Lung (tissue), 12 donors: Measurements from ENCODE around the gene ANKRD11. TPM values are rescaled to one million over a fixed set of nuclear protein-coding genes. Genes with fewer than 3 reads are reported as not detected.

Experiments used
- ATAC-seq: fragments of 200-7000 bp; cut with Tn5 transposase; one replicate; pipeline ENCODE4 v1.9.1; 2020; ENCODE audit warnings: moderate number of reproducible peaks; ENCODE audit not compliant: insufficient read depth, low FRiP score
- DNase-seq, 3 donors: peaks; one replicate each; pipeline ENCODE4 v3.0.0-alpha.2; 2013 to 2017
- H3K27ac ChIP-seq, 2 donors: one replicate each; pipeline ENCODE4 v1.5.1; 2013; ENCODE audit warnings: mild to moderate bottlenecking in 2 of 2, moderate library complexity in 2 of 2, control low read depth in 1 of 2, inconsistent platforms in 1 of 2, low read depth in 1 of 2, low read length in 1 of 2
- H3K27me3 ChIP-seq, 3 donors: one replicate each; pipeline ENCODE4 v1.5.1; 2013; ENCODE audit warnings: low read length in 2 of 3; ENCODE audit not compliant: control insufficient read depth in 3 of 3, insufficient read depth in 3 of 3
- H3K36me3 ChIP-seq, 4 donors: one replicate each; pipeline ENCODE4 v1.5.1; 2013; ENCODE audit warnings: low read length in 4 of 4, mild to moderate bottlenecking in 1 of 4, moderate library complexity in 1 of 4; ENCODE audit not compliant: control insufficient read depth in 4 of 4, insufficient read depth in 4 of 4
- H3K4me1 ChIP-seq, 5 donors: one replicate each; pipeline ENCODE4 v1.5.1; 2013; ENCODE audit warnings: low read length in 5 of 5, mild to moderate bottlenecking in 2 of 5, moderate library complexity in 1 of 5; ENCODE audit not compliant: control insufficient read depth in 5 of 5, insufficient read depth in 5 of 5
- H3K4me3 ChIP-seq: one replicate; pipeline ENCODE4 v1.5.1; 2013; ENCODE audit warnings: mild to moderate bottlenecking, control low read depth, moderate library complexity
- H3K9ac ChIP-seq, 2 donors: one replicate each; pipeline ENCODE4 v1.5.1; 2013; ENCODE audit warnings: low read length in 2 of 2, control low read depth in 1 of 2; ENCODE audit not compliant: insufficient read depth in 1 of 2
- H3K9me3 ChIP-seq, 4 donors: one replicate each; pipeline ENCODE4 v1.5.1; 2013; ENCODE audit warnings: low read length in 3 of 4, mild to moderate bottlenecking in 1 of 4, moderate library complexity in 1 of 4; ENCODE audit not compliant: control insufficient read depth in 4 of 4, insufficient read depth in 3 of 4
- CTCF ChIP-seq: IDR thresholded peaks from 2 replicates; pipeline ENCODE4 v1.5.1; 2012; ENCODE audit warnings: mild to moderate bottlenecking; ENCODE audit errors: control extremely low read depth, extremely low read depth
- WGBS, 2 donors: extraction: QIAGEN DNeasy Blood & Tissue Kit; methylation state at CpG; one replicate each; pipeline ENCODE4 v1.1.7; 2013; 5-methylcytosine and 5-hydroxymethylcytosine counted together
- polyA plus RNA-seq, 2 donors: library from polyadenylated mRNA; stranded (reverse); fragments of 200-250 nt; gene quantifications; one replicate each; pipeline ENCODE4 v1.2.1, GENCODE V29; 2013
- total RNA-seq, 2 donors: library from RNA; depleted of rRNA in 1 of 2; stranded (reverse); fragments of >200 nt in 1 of 2; gene quantifications; one replicate each; pipeline ENCODE4 v1.2.1, GENCODE V29; 2014 to 2021
- donor health status: control.
- donor health status: control.
- donor health status: Bipolar disorder and iron deficiency.
- donor health status: healthy.
- donor health status: DM: yes; HTN: yes; CAD: no.

The ANKRD11 gene
- total and polyA plus RNA-seq, 4 donors = 58.5 to 162 (median 89.5) TPM

- H3K27me3 ChIP-seq = no peaks in the 10 kb centered on the region
- H3K9ac ChIP-seq = no peak overlapping the region
- H3K9me3 ChIP-seq = no peaks in the 10 kb centered on the region
- peaks cover 8 to 72% (median 15%) of the 10 kb centered on the region in 5 donors for H3K4me1 ChIP-seq
- H3K4me3 ChIP-seq = no peak overlapping the region
- WGBS, 2 donors = 35 to 38% methylated on average over 32 of the region's 32 CpGs
- DNase-seq = no peak
- no peak for TF ChIP-seq CTCF
- peak overlapping the region; percentile 66 to 89 for H3K27ac ChIP-seq
- ATAC-seq = peak; percentile 63
- H3K36me3 ChIP-seq = no peaks in the 10 kb centered on the region
Measured at GRCh38 chr16:89319886-89320781, 170.2 kb downstream of the ANKRD11 start.

GRCh38 chr16:89319631-89319885 is 170.8 kb downstream of the ANKRD11 start:
- peaks cover 8 to 71% (median 14%) of the 10 kb centered on the region in 5 donors for H3K4me1 ChIP-seq

GRCh38 chr16:89318871-89319630 is 171.3 kb downstream of the ANKRD11 start:
- Histone ChIP-seq H3K9ac (no peak overlapping the region), H3K4me1 (peaks cover 8 to 71% (median 14%) of the 10 kb centered on the region in 5 donors), H3K27ac (peak overlapping the region; percentile 66 to 89), H3K4me3 (no peak overlapping the region), H3K36me3 (no peaks in the 10 kb centered on the region), H3K27me3 (no peaks in the 10 kb centered on the region), H3K9me3 (no peaks in the 10 kb centered on the region)
- no peak for TF ChIP-seq CTCF
- DNase-seq (no peak), ATAC-seq (no peak)
- 96 to 97% methylated on average over 28 of the region's 28 CpGs for WGBS, 2 donors

More at GRCh38 chr16:89319631-89319885, 170.8 kb downstream of the ANKRD11 start:
- H3K36me3 ChIP-seq = no peaks in the 10 kb centered on the region
- no peak for TF ChIP-seq CTCF
- ATAC-seq (no peak), DNase-seq (no peak)
- no peak overlapping the region for H3K4me3 ChIP-seq
- peak overlapping the region; percentile 66 to 89 for H3K27ac ChIP-seq
- no peaks in the 10 kb centered on the region for H3K27me3 ChIP-seq
- whole genome bisulfite sequencing, 2 donors = 97 to 100% methylated on average over 4 of the region's 4 CpGs
- H3K9me3 ChIP-seq = no peaks in the 10 kb centered on the region
- H3K9ac ChIP-seq = no peak overlapping the region
